ENCODE data around the gene LAMTOR1. TPM values are rescaled to one million over a fixed set of nuclear protein-coding genes. Genes with fewer than 3 reads are reported as not detected.

The LAMTOR1 gene
- total RNA-seq, 1 donor from 2014 or later, result 79.2 TPM

GRCh38 chr11:72079819-72080325 lies 23.2 kb downstream of the LAMTOR1 start:
- DNase-seq (ENCODE audit: low read depth) (no peak), FAIRE-seq (no peak)
- H3K4me3 ChIP-seq (ENCODE audit: low read depth, low read length), result peak overlapping the region; percentile 65
- no peak for TF ChIP-seq CTCF (IDR thresholded peaks at IDR 0.05; ENCODE audit: insufficient read depth, low read length, severe bottlenecking)
- peaks cover 1% of the 10 kb centered on the region for H3K36me3 ChIP-seq (ENCODE audit: control insufficient read depth, insufficient read depth, low read length)
- H3K27me3 ChIP-seq (ENCODE audit: control insufficient read depth, insufficient read depth, low read length), result no peaks in the 10 kb centered on the region

GRCh38 chr11:72078477-72078876 lies 24.6 kb downstream of the LAMTOR1 start:
- Histone ChIP-seq H3K4me3 (ENCODE audit: low read depth, low read length) (peak overlapping the region; percentile 65), H3K27me3 (ENCODE audit: control insufficient read depth, insufficient read depth, low read length) (no peaks in the 10 kb centered on the region), H3K36me3 (ENCODE audit: control insufficient read depth, insufficient read depth, low read length) (peaks cover 2% of the 10 kb centered on the region)
- no peak for TF ChIP-seq CTCF (IDR thresholded peaks at IDR 0.05; ENCODE audit: insufficient read depth, low read length, severe bottlenecking)
- FAIRE-seq (no peak), DNase-seq (ENCODE audit: low read depth) (peak; percentile 61)

- no peak for TF ChIP-seq CTCF (IDR thresholded peaks at IDR 0.05; ENCODE audit: insufficient read depth, low read length, severe bottlenecking)
- Histone ChIP-seq H3K27me3 (ENCODE audit: control insufficient read depth, insufficient read depth, low read length) (no peaks in the 10 kb centered on the region), H3K4me3 (ENCODE audit: low read depth, low read length) (no peak overlapping the region), H3K36me3 (ENCODE audit: control insufficient read depth, insufficient read depth, low read length) (peaks cover 2% of the 10 kb centered on the region)
- no peak for DNase-seq (ENCODE audit: low read depth)
- no peak for FAIRE-seq
These were observed 27.3 kb downstream of the LAMTOR1 start for GRCh38 chr11:72075756-72076155.

GRCh38 chr11:72075109-72075508 lies 28.0 kb downstream of the LAMTOR1 start:
- Histone ChIP-seq H3K4me3 (ENCODE audit: low read depth, low read length) (no peak overlapping the region), H3K36me3 (ENCODE audit: control insufficient read depth, insufficient read depth, low read length) (peaks cover 2% of the 10 kb centered on the region), H3K27me3 (ENCODE audit: control insufficient read depth, insufficient read depth, low read length) (no peaks in the 10 kb centered on the region)
- FAIRE-seq (no peak), DNase-seq (ENCODE audit: low read depth) (no peak)
- no peak for TF ChIP-seq CTCF (IDR thresholded peaks at IDR 0.05; ENCODE audit: insufficient read depth, low read length, severe bottlenecking)

- Histone ChIP-seq H3K36me3 (ENCODE audit: control insufficient read depth, insufficient read depth, low read length) (peaks cover 4% of the 10 kb centered on the region), H3K4me3 (ENCODE audit: low read depth, low read length) (no peak overlapping the region), H3K27me3 (ENCODE audit: control insufficient read depth, insufficient read depth, low read length) (no peaks in the 10 kb centered on the region)
- no peak for TF ChIP-seq CTCF (IDR thresholded peaks at IDR 0.05; ENCODE audit: insufficient read depth, low read length, severe bottlenecking)
- DNase-seq (ENCODE audit: low read depth) (peak; percentile 74), FAIRE-seq (no peak)
These were observed 30.7 kb downstream of the LAMTOR1 start for GRCh38 chr11:72072348-72072747.

GRCh38 chr11:72070491-72070890 lies 32.6 kb downstream of the LAMTOR1 start:
- Histone ChIP-seq H3K4me3 (ENCODE audit: low read depth, low read length) (no peak overlapping the region), H3K36me3 (ENCODE audit: control insufficient read depth, insufficient read depth, low read length) (peaks cover 3% of the 10 kb centered on the region), H3K27me3 (ENCODE audit: control insufficient read depth, insufficient read depth, low read length) (no peaks in the 10 kb centered on the region)
- DNase-seq (ENCODE audit: low read depth), result no peak
- no peak for TF ChIP-seq CTCF (IDR thresholded peaks at IDR 0.05; ENCODE audit: insufficient read depth, low read length, severe bottlenecking)
- no peak for FAIRE-seq

Measured in bronchial epithelial cell (primary cell).